Effector memory CD8-positive, alpha-beta T cell (primary cell): ENCODE data around the gene TTK.

Source experiments
- ATAC-seq: fragments of 150-1000 bp; cut with Tn5 transposase; replicated peaks from 2 replicates; pipeline ENCODE4 v1.10.0; 2021; ENCODE audit warnings: mild to moderate bottlenecking, moderate library complexity
- DNase-seq, 3 experiments: peaks; one replicate each; pipeline ENCODE4 v3.0.0; 2021
- H3K27ac Mint-ChIP-seq, 2 donors: one replicate each; pipeline ENCODE4 v1.8.0; 2022; ENCODE audit warnings: mild to moderate bottlenecking in 2 of 2, mixed read lengths in 2 of 2, moderate library complexity in 2 of 2
- H3K27me3 Mint-ChIP-seq, 2 donors: one replicate each; pipeline ENCODE4 v1.8.0; 2022; ENCODE audit warnings: mixed read lengths in 2 of 2
- H3K36me3 Mint-ChIP-seq: one replicate; pipeline ENCODE4 v1.8.0; 2022; ENCODE audit warnings: mild to moderate bottlenecking, moderate library complexity, mixed read lengths; ENCODE audit not compliant: insufficient read depth
- H3K4me1 Mint-ChIP-seq, 2 donors: one replicate each; pipeline ENCODE4 v1.8.0; 2022; ENCODE audit warnings: low read depth in 2 of 2, mixed read lengths in 2 of 2
- H3K4me3 Mint-ChIP-seq, 2 donors: one replicate each; pipeline ENCODE4 v1.8.0; 2022; ENCODE audit warnings: mild to moderate bottlenecking in 2 of 2, mixed read lengths in 2 of 2, moderate library complexity in 2 of 2
- H3K9me3 Mint-ChIP-seq, 2 donors: one replicate each; pipeline ENCODE4 v1.8.0; 2022; ENCODE audit warnings: mixed read lengths in 2 of 2
- total RNA-seq, 9 experiments: gene quantifications; one replicate each; lab custom pipeline; 2026; lab: John Stamatoyannopoulos, UW

Gene TTK
- total RNA-seq = 0.38 to 10.1 (median 5.2) reads per million in 9 experiments

DNA sequence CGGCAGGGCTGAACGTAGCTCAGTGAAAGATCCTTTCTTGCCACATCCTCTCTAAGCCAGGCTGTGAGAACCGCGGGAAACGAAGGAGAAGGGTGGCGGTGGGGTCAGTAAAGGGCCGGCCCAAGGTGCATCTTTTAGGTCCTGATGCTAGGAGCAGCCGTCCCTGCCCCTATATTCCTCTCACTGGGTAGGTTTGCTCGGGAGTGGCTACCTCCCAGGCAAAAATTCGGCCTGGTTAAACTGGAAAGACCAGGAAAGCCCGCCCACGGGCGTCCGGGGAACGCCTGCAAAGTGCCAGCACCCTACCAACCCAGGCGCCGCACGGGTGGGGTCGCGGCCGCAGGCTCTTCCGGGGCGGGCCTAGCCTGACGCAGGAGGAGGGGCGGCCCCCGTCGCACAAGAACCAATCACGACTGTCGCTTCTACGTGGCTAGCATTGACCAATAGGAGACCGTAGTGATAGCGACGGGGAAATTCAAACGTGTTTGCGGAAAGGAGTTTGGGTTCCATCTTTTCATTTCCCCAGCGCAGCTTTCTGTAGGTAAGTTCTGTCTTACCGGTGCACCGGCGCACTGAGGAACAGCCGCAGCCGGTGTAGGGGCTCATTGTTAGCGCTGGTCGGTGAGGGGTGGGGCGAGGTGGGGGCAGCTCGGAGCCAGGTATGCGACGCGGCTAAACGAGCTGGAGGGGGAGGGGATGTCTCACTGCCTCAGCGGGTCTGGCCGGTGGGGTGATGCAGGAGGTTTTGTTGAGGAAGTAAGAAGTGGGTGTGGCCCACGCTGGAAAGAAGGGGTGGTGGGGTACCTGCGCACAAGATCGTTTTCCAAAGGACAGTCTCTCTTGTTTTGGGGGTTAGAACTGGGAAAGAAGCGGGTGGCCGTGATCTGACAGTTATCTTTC lies at the start of gene TTK:
TSS of gene TTK (plus strand) at position 477 of the 900 bp plus-strand sequence. CDS start 1,195 bp downstream, outside the sequence.
- H3K27me3 Mint-ChIP-seq = peaks cover 0 to 5% of the 10 kb centered on the region in 2 donors
- peak within 1 kb of the TSS; percentile 94 to 96 for H3K27ac Mint-ChIP-seq
- ATAC-seq = peak; percentile 89
- no peaks in the 10 kb centered on the region for H3K9me3 Mint-ChIP-seq
- H3K4me3 Mint-ChIP-seq = peak within 1 kb of the TSS; percentile 83 to 87
- peaks cover 16 to 17% of the 10 kb centered on the region in 2 donors for H3K4me1 Mint-ChIP-seq
- peaks cover 13% of the 10 kb centered on the region for H3K36me3 Mint-ChIP-seq
- DNase-seq = peak; percentile 91 to 93 (median 93)

DNA sequence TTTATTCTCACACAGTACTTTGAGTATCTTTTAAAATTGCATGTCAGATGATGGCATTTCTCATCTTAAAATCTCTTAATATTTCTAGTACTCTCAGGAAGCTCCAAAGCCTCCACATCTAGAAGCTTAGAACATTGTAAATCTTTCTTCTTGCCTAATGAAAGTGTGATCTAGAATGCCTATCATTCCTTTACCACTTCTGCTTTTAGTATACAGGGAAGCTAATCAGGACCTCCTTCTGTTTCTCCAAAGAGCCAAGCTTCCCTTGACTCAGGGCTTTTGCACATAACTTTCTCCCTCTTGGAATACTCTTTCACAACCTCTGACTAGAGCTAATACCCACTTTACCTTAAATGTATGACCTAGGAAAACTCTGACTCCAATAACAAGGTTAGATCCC lies 49.6 kb upstream of the TTK start:
- H3K36me3 Mint-ChIP-seq = no peaks in the 10 kb centered on the region
- no peaks in the 10 kb centered on the region for H3K9me3 Mint-ChIP-seq
- peaks cover 21 to 42% of the 10 kb centered on the region in 2 donors for H3K27me3 Mint-ChIP-seq

DNA sequence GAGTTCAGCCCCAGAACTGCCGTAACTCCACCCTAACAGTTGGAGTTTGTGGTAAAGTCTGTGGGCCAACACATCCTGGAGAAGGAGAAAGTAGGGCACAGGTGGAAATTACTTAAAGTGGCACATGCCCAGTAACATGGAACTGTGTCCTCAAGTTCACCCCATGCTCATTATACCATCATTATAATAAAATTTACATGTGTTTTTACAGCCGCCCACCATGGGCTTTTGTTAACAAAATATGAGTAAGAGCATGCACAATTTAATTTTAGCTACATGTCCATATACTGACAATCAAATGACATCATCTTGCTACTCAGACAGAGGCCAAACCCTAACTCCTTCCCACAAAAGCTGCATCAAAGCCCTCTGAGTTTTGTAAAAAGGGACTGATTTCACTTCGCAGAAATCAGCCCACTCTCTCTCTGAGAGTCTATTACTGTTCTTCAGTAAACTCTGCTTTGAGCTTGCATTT lies 39.8 kb upstream of the TTK start:
- Mint-ChIP-seq H3K9me3 (peaks cover 5 to 15% of the 10 kb centered on the region in 2 donors), H3K27ac (peak overlapping the region in 1 of 2 donors; percentile 73), H3K36me3 (no peaks in the 10 kb centered on the region), H3K27me3 (peaks cover 17 to 27% of the 10 kb centered on the region in 2 donors), H3K4me1 (peaks cover 0 to 14% of the 10 kb centered on the region in 2 donors), H3K4me3 (peak overlapping the region in 1 of 2 donors; percentile 52)
- DNase-seq (peak in 2 of 3 experiments; percentile 34 to 37), ATAC-seq (peak; percentile 90)

More for the DNA sequence above, 49.6 kb upstream of the TTK start:
- H3K4me1 Mint-ChIP-seq = peaks cover 0 to under 1% of the 10 kb centered on the region in 2 donors
- DNase-seq = no peak
- no peak overlapping the region for H3K27ac Mint-ChIP-seq
- H3K4me3 Mint-ChIP-seq = no peak overlapping the region
- no peak for ATAC-seq

DNA sequence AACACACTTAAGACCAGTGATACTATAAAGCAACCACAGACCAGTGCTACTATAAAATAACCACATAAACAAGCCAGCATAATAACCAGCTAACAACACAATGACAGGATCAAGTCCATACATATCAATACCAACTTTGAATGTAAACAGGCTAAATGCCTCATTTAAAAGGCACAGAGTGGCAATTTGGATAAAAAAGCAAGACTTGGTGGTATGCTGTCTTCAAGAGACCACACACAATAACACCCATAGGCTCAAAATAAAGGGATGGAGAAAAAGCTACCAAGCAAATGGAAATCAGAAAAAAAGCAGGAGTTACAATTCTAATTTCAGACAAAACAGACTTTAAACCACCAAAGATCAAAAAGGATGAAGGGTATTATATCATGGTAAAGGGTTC lies 37.3 kb upstream of the TTK start:
- DNase-seq = no peak

DNA sequence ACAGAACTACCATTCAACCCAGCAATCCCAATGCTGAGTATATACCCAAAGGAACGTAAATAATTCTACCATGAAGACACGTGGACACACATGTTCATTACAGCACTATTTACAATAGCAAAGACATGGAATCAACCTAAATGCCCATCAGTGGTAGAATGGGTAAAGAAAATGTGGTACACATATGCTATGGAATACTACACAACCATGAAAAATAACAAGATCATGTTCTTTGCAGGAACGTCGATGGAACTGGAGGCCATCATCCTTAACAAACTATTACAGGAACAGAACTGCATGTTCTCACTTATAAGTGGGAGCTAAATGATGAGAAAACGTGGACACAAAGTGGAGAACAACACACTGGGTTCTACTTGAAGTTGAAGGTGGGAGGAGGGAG lies 34.7 kb upstream of the TTK start:
- Mint-ChIP-seq H3K27ac (no peak overlapping the region), H3K36me3 (no peaks in the 10 kb centered on the region), H3K4me3 (no peak overlapping the region), H3K4me1 (peaks cover 0 to 8% of the 10 kb centered on the region in 2 donors), H3K27me3 (peaks cover 17 to 27% of the 10 kb centered on the region in 2 donors), H3K9me3 (peaks cover 5 to 15% of the 10 kb centered on the region in 2 donors)
- no peak for DNase-seq
- ATAC-seq = no peak

More for the DNA sequence above, 37.3 kb upstream of the TTK start:
- Mint-ChIP-seq H3K27ac (no peak overlapping the region), H3K4me3 (no peak overlapping the region), H3K9me3 (peaks cover 5 to 15% of the 10 kb centered on the region in 2 donors), H3K4me1 (peaks cover 0 to 11% of the 10 kb centered on the region in 2 donors), H3K27me3 (peaks cover 17 to 27% of the 10 kb centered on the region in 2 donors), H3K36me3 (no peaks in the 10 kb centered on the region)
- ATAC-seq = no peak

- H3K36me3 Mint-ChIP-seq = no peaks in the 10 kb centered on the region
- no peak for ATAC-seq
- H3K4me3 Mint-ChIP-seq = no peak overlapping the region
- no peak for DNase-seq
- H3K9me3 Mint-ChIP-seq = peaks cover 5 to 15% of the 10 kb centered on the region in 2 donors
- H3K27ac Mint-ChIP-seq = no peak overlapping the region
- peaks cover 11 to 22% of the 10 kb centered on the region in 2 donors for H3K27me3 Mint-ChIP-seq
- H3K4me1 Mint-ChIP-seq = peaks cover 0 to 1% of the 10 kb centered on the region in 2 donors
Observed at GRCh38 chr6:79971193-79971592, 33.3 kb upstream of the TTK start.

- ATAC-seq (peak; percentile 72), DNase-seq (no peak)
- Mint-ChIP-seq H3K4me1 (peaks cover 0 to 14% of the 10 kb centered on the region in 2 donors), H3K4me3 (peak overlapping the region in 1 of 2 donors; percentile 2), H3K27ac (peak overlapping the region in 1 of 2 donors; percentile 78), H3K27me3 (peaks cover 8% of the 10 kb centered on the region in 2 donors), H3K9me3 (no peaks in the 10 kb centered on the region), H3K36me3 (no peaks in the 10 kb centered on the region)
Observed at GRCh38 chr6:79981652-79982051, 22.8 kb upstream of the TTK start.

DNA sequence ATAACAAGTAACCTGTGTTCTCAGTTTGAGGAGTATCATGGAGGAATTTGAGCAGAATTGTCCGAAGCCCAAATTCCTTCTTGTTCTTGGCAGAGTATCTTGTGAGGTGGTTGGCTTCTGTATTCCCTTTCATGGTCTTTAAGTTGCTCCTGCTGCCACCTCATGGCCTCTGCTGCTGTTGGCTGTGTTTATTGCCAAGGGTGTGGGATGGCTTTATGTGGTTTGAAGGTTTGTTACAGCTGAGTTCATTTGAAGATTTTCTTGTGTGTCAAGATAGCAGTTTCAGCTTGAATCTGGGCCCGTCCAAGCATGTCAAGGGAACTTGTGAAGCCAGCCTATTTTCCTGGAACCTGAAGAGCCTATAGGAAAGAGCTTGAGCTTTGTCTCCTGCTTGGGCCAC lies 20.2 kb upstream of the TTK start:
- peak in 1 of 3 experiments; percentile 14 for DNase-seq
- H3K9me3 Mint-ChIP-seq = no peaks in the 10 kb centered on the region
- no peaks in the 10 kb centered on the region for H3K36me3 Mint-ChIP-seq
- peak overlapping the region in 1 of 2 donors; percentile 72 for H3K27ac Mint-ChIP-seq
- ATAC-seq = peak; percentile 87
- peaks cover 0 to 2% of the 10 kb centered on the region in 2 donors for H3K27me3 Mint-ChIP-seq
- H3K4me3 Mint-ChIP-seq = no peak overlapping the region
- H3K4me1 Mint-ChIP-seq = peaks cover 0 to 14% of the 10 kb centered on the region in 2 donors

GRCh38 chr6:79985128-79985527 lies 19.3 kb upstream of the TTK start:
- peaks cover 0 to 14% of the 10 kb centered on the region in 2 donors for H3K4me1 Mint-ChIP-seq

GRCh38 chr6:79989641-79990040 lies 14.8 kb upstream of the TTK start:
- Mint-ChIP-seq H3K4me1 (peaks cover 0 to 6% of the 10 kb centered on the region in 2 donors), H3K27ac (no peak overlapping the region), H3K9me3 (no peaks in the 10 kb centered on the region), H3K27me3 (no peaks in the 10 kb centered on the region), H3K4me3 (no peak overlapping the region), H3K36me3 (no peaks in the 10 kb centered on the region)
- ATAC-seq (no peak), DNase-seq (no peak)

More at GRCh38 chr6:79985128-79985527, 19.3 kb upstream of the TTK start:
- no peaks in the 10 kb centered on the region for H3K9me3 Mint-ChIP-seq
- H3K4me3 Mint-ChIP-seq = no peak overlapping the region
- H3K27ac Mint-ChIP-seq = no peak overlapping the region
- no peak for ATAC-seq
- H3K27me3 Mint-ChIP-seq = no peaks in the 10 kb centered on the region
- no peaks in the 10 kb centered on the region for H3K36me3 Mint-ChIP-seq
- no peak for DNase-seq

DNA sequence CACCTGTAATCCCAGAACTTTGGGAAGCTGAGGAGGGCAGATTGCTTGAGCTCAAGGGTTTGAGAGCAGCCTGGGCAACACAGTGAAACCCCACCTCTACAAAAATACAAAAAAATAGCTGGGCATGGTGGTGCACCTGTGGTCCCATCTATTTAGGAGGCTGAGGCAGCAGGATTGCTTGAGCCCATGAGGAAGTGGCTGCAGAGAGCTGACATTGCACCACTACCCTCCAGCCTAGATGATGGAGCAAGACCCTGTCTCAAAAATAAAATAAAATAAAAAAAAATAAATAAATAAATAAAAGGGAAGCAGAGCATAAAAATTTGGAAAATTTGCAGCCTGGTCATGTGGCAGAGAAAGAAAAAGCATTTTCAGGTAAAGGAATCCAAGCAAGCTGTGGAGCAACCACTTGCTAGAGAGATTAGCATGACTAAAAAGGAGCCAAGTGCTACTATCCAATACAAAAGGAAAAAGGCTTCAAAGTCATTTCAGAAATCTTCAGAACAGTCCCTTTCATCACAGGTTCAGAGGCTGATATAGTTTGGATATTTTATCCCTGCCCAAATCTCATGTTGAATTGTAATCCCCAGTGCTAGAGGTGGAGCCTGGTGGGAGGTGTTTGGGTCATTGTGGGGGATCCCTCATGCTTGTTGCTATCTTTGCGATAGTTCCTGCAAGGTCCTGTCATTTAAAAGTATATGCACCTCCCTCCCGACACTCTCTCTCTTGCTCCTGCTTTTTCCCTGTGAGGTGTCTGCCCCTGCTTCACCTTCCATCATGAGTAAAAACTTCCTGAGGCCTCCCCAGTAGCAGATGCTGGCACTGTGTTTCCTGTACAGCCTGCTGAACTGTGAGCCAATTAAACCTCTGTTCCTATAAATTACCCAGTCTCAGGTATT lies 11.2 kb upstream of the TTK start:
- no peaks in the 10 kb centered on the region for H3K9me3 Mint-ChIP-seq
- no peak for ATAC-seq
- H3K27me3 Mint-ChIP-seq = peaks cover 0 to 4% of the 10 kb centered on the region in 2 donors
- no peak overlapping the region for H3K27ac Mint-ChIP-seq
- no peaks in the 10 kb centered on the region for H3K36me3 Mint-ChIP-seq
- H3K4me1 Mint-ChIP-seq = no peaks in the 10 kb centered on the region
- no peak overlapping the region for H3K4me3 Mint-ChIP-seq
- DNase-seq = no peak

DNA sequence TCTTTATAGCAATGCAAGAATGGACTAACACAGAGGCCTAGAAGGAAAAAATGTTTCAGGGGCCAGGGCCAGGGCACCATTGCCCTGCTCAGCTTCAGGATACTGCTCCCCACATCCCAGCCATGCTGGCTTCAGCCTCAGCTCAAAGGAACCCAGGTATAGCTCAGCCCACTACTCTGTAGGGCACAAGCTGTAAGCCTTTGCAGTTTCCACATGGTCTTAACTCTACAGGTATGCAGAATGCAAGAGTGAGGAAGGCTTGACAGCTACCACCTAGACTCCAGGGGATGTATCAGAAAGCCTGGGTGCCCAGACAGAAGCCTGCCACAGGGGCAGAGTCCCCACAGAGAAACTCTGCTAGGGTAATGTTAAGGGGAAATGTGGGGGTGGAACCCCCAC lies 10.5 kb upstream of the TTK start:
- no peaks in the 10 kb centered on the region for H3K36me3 Mint-ChIP-seq
- no peaks in the 10 kb centered on the region for H3K9me3 Mint-ChIP-seq
- no peak overlapping the region for H3K27ac Mint-ChIP-seq
- no peaks in the 10 kb centered on the region for H3K4me1 Mint-ChIP-seq
- peaks cover 0 to 9% of the 10 kb centered on the region in 2 donors for H3K27me3 Mint-ChIP-seq
- ATAC-seq (no peak), DNase-seq (no peak)
- no peak overlapping the region for H3K4me3 Mint-ChIP-seq

- peaks cover 0 to 1% of the 10 kb centered on the region in 2 donors for H3K4me1 Mint-ChIP-seq
- H3K27ac Mint-ChIP-seq = no peak overlapping the region
- H3K9me3 Mint-ChIP-seq = no peaks in the 10 kb centered on the region
- H3K36me3 Mint-ChIP-seq = no peaks in the 10 kb centered on the region
- DNase-seq = no peak
- ATAC-seq = no peak
- H3K27me3 Mint-ChIP-seq = peaks cover 0 to 15% of the 10 kb centered on the region in 2 donors
- no peak overlapping the region for H3K4me3 Mint-ChIP-seq
Observed at GRCh38 chr6:79997728-79998127, 6.7 kb upstream of the TTK start.
